ENCODE results near the gene RC3H2. TPM values are rescaled to one million over a fixed set of nuclear protein-coding genes. Genes with fewer than 3 reads are reported as not detected.
"Not testable (repeated sequence)": the region's sequence is repeated elsewhere in the genome, so short reads cannot be mapped to it uniquely, and the experiment has no call there.

RC3H2 gene
- total RNA-seq, 1 donor from 2014 or later: 35.9 TPM

DNA sequence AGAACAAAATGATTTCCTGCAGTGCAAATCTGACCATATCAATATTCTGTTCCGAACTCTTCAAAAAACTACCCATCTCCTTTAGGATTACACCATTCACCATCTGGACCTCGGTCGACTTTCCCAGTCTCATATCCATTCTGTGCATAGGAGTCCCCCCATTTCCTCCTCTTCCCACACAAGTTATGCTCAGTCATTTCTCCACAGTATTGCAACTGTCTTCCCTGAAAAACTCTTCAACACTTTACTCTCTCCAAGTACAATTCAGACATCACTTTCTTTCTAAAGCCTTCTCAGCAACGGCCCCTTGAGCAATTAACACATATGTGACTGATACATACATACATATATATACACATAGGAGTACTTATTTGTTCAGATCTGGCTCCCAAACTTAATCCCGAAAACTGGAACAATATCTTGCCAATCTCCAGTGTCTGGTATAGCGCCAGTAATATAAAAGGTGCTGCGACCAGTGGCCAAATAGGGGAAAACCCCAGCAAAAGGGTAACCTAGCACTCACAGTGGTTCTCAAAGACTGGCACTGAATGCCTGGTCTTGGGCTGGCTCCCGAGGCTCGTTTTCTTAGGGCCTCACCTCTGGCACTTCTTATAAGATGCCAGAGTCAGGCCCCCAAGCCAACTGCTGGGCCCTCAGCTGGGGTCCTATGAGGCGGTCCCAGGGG lies 25.5 kb upstream of the RC3H2 start:
- ATAC-seq (no peak), DNase-seq (no peak)
- intact Hi-C loops (cut with micrococcal nuclease): no loop called here

DNA sequence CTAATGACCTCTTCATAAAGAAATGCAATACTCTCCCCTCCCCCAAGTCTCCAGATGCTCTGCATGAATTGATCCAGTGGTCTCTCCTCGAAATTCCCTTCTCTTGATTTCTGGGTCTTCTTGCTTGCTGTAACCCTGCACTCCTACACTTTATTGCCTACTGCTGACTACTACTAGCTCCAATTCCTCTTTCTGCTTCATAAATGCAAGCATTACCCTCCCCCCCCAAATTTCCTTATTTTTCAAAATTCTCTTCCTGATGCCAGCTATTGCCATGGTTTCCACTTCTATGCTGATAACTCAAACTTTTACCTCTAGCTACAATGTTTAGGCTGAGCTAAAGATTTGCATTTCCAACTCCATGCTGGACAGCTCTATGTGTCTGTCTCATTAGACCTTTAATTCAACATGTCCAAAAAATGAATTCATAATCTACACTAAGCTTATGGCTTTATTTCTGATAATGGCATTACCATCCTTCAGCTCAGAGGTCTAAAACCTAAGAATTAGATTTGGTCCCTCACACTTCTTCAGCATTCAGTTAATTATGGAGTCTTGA lies 24.7 kb upstream of the RC3H2 start:
- ATAC-seq (no peak), DNase-seq (no peak)
- intact Hi-C loops (cut with micrococcal nuclease): no loop called here

DNA sequence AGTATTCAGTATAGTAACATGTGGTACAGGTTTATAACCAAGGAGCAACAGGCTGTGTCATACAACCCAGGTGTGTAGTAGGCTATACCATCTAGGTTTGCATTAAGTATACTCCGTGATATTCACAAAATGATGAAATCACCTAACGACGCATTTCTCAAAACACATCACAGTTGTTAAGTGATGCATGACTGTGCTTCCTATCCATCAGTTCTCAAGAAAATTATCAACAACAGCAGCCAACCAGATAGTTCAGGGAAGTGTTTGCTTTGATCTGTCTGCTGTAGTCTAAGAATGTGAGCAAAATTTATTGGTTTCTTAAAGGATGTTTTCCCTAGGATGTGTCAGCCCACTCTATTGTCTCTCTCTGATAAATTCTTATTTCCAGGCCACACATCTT lies 18.8 kb upstream of the RC3H2 start:
- ATAC-seq (no peak), DNase-seq (no peak)

DNA sequence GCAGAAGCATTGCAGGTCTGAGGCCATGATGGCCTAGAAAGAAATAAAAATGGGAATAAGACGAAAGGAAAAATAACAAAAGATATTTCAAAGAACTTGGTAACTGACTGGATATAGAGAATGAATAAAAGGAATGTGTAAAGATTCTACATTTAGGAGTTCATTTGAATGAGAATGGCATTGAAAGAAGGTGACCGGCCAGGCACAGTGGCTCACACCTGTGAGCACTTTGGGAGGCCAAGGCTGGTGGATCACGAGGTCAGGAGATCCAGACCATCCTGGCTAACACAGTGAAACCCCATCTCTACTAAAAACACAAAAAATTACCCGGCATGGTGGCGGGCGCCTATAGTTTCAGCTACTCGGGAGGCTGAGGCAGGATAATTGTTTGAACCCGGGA lies 17.6 kb upstream of the RC3H2 start:
- DNase-seq (no peak), ATAC-seq (no peak)
- intact Hi-C loops (cut with micrococcal nuclease): no loop called here

More for the DNA sequence above, 18.8 kb upstream of the RC3H2 start:
- intact Hi-C loops (cut with micrococcal nuclease): no loop called here

DNA sequence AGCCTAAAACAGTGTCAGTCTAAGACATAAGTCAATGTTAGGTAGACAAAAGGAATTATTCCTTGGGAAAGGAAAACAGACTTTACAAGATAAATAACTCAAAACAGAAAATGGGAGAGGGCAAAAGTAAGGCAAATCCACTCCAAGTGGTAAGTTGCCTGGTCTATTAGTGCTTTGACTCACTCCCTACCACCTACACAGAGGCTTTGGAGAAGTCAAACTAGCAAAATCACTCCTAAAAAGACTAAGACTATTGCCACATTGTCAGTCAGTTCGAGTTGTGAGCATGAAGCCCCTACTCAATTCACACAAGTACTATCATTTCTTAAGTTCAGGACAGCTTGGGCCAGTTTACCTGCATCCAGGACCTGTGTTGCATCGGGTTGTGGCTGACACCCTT lies 13.2 kb upstream of the RC3H2 start:
- ATAC-seq (no peak), DNase-seq (no peak)
- intact Hi-C loops (cut with micrococcal nuclease): no loop called here

DNA sequence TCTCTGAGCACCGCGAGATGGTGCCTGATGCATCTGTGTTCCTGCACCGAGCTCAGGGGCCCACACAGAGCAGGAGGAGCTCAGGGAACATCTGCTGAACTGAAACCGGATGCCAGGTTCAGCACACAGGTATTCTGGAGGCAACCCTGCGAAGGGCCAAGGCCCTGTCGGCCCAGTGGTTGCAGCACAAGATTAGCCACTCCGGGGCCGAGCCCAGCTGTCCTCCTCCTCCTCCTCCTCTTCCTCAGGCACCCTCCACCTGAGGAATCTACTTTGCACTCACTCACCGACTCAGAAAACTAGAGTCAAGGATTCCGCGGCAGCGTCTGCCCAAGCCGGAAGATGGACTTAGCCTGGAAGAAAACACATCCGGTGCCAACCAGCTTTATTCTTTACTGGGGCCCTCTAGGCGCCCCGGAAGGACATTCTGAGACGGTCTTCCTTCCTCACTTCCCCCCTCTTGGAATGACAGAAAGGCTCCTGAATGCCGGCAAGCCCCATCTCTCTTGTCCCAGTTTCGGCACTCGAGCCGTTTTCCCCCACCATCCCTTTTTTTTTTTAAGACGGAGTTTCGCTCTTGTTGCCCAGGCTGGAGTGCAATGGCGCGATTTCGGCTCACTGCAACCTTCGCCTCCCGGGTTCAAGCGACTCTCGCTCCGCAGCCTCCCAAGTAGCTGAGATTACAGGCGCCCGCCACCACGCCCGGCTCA lies 8.0 kb upstream of the RC3H2 start, which contains the start of gene ZBTB6:
Gene ZBTB6, minus strand, starts transcription at position 360 of the 710 bp plus-strand sequence. CDS start 1,251 bp downstream, outside the sequence.
- intact Hi-C loops (cut with micrococcal nuclease): no loop called here
- ATAC-seq: peak; percentile 99

DNA sequence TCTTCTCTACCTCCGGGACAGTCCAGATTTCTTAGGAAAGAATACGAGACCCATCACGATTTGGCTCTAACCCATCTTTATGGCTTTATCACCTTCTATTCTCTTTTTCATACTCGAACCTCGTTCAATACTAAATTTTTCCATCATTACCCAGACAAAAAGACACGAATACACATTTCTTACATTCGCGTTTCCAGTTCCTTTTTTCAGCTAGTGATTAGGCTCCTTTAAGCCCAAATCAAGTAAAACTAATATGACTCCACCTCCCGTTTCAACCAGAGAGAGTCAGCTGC lies 7.5 kb upstream of the RC3H2 start:
- ATAC-seq (no peak), DNase-seq (no peak)
- intact Hi-C loops (cut with micrococcal nuclease): no loop called here

More for the DNA sequence above, 8.0 kb upstream of the RC3H2 start, which contains the start of gene ZBTB6:
- peak; percentile 68 for DNase-seq

DNA sequence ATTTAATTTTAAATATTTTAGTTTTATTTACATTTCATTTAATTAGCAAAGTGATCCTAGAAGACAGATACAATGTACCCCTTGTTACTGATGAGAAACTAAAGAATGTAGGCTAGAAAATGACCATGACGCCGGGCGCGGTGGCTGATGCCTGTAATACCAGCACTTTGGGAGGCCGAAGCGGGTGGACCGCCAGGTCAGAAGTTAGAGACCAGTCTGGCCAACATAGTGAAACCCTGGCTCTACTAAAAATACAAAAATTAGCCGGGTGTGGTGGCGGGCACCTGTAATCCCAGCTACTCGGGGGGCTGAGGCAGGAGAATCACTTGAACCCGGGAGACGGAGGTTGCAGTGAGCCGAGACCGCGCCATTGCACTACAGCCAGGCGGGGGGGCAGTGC lies 963 bp upstream of the RC3H2 start:
- ATAC-seq; DNase-seq; intact Hi-C loops (cut with micrococcal nuclease): not testable (repeated sequence)

DNA sequence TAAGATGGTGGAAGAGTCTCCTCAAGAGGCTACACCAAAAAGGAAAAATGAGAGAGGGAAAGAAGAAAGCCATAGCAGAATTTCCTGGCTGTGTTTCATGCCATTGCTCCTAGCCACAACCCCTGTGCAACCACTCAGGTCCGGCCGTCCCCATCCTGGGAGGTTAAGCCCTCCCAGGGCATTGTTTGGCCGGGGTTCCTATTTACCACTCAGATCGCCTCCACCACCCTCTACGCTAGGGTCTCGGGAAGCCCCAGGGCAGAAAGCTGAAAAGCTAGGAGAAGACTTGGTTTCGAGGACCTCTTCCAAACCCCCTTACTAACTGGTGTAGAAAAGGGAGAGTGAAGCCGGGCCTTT lies 715 bp downstream of the RC3H2 start:
- intact Hi-C loops (cut with micrococcal nuclease): no loop called here

DNA sequence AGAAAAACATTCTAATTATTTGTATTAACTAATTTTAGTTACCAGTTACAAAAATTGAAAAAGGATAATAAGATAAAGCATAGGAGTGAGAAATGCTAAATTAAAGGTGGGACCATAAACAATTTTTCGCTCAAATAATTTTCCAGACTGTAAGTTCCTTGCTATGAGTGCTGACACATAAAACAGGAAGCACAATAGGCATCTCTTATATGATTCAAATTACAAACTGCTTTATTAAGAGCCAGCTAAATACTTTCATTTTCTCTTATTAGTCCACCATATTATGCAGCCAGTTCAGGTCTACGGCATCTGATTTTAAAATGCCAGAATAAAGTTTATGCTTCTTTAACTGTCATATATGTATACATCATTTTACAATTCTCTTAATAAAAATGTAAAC lies 4.4 kb downstream of the RC3H2 start:
- ATAC-seq (no peak), DNase-seq (no peak)
- intact Hi-C loops (cut with micrococcal nuclease): no loop called here

More for the DNA sequence above, 715 bp downstream of the RC3H2 start:
- ATAC-seq (peak; percentile 51), DNase-seq (no peak)

DNA sequence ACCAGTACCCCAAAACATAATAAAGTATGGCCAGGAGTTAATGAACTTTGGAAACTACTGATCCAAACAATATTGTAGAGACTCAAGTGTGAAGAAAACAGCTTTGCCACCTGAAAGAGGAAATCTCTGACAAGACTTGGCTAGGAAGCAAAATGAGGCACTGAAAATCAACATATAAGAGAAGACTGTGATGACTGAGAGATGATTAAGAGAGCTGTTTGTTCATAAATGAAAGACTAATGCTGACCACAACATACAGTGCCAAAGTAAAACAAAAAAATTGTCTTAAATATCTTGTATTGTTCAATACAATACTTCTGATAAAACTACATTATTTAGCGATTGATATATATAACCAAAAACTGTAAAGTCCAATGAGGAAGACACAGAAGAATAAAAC lies 7.2 kb downstream of the RC3H2 start:
- intact Hi-C loops (cut with micrococcal nuclease): no loop called here
- ATAC-seq: no peak
- no peak for DNase-seq

DNA sequence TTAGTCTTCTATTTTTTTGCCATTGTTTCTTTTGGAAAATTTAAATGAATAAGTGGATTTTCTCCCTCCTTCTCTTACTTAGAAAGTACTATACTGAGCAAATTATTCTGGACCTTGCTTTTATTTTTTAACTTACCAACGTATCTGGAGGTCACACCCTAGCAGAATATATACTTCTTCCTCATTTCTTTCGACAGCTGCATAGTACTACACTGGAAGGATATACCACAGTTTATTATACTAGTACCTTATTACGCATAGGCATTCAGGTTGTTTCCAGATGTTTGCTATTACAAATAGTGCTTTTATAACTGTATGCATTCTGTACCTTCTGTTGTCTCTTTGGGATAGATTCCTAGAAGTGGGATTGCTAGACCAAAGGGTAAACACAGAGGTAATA lies 16.7 kb downstream of the RC3H2 start:
- ATAC-seq (no peak), DNase-seq (no peak)
- intact Hi-C loops (cut with micrococcal nuclease): no loop called here

DNA sequence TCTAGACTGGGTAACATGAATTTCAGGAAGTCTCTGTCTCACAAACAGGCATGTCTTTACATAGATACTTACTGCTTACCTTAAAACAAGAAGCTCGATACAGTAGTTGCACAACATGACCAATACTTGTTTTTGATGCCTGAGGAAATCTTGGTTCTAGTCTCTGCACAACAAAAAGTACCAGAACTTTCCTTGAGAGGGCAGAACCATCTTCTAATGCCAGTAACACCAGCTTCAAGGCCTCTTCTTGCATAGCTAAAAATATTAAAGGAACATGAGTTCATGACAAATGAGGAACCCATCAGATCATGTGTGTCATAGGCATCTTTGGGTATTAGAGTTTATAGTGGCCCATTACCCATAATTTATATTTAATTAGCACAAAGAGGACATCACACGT lies 22.0 kb downstream of the RC3H2 start:
- intact Hi-C loops (cut with micrococcal nuclease): no loop called here
- no peak for ATAC-seq

DNA sequence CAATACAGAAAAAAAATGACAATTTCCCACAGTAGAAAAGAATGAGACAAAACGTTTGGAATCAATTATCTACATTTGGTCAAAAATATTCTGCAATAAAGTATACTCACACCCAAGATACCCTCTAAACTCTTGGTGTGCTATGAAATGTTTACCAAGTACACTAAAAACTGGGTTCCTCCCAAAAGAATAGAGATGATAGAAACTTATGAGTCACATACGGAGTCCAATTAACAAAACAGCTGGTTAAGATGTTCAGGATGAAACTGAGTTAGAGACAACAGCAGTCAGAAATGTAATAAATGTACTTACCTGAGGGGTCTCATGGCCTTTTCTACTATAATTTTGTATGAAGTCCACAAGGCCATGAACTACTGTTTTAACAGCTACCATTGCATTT lies 25.7 kb downstream of the RC3H2 start:
- ATAC-seq (no peak), DNase-seq (no peak)
- intact Hi-C loops (cut with micrococcal nuclease): no loop called here

More for the DNA sequence above, 22.0 kb downstream of the RC3H2 start:
- no peak for DNase-seq

DNA sequence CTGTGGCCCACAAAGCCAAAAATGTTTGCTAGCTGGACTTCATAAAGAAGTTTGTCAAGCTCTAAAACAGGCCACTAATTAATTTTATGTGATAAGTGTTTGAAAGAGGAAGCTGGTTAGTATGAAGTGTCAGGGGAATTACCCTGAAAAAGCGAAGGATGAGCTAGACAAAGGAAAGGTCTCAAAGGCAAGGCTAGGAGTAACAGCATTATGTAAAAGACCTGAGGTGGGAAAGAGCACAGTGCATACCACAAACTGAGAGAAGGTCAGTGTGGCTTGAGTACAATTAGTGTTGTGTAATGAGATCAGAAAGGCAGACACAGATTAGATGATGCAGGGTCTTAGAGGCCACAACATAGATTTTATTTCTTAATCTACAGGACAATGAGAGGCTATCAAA lies 29.6 kb downstream of the RC3H2 start:
- intact Hi-C loops (cut with micrococcal nuclease): no loop called here
- ATAC-seq (no peak), DNase-seq (no peak)

DNA sequence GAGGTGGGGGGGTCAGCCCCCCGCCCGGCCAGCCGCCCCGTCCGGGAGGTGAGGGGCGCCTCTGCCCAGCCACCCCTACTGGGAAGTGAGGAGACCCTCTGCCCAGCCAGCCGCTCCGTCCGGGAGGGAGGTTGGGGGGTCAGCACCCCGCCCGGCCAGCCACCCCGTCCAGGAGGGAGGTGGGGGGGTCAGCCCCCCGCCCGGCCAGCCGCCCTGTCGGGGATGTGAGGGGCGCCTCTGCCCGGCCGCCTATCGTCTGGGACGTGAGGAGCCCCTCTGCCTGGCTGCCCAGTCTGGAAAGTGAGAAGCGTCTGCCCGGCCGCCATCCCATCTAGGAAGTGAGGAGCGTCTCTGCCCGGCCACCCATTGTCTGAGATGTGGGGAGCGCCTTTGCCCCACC lies 37.9 kb downstream of the RC3H2 start:
- DNase-seq; ATAC-seq; intact Hi-C loops (cut with micrococcal nuclease): not testable (repeated sequence)

DNA sequence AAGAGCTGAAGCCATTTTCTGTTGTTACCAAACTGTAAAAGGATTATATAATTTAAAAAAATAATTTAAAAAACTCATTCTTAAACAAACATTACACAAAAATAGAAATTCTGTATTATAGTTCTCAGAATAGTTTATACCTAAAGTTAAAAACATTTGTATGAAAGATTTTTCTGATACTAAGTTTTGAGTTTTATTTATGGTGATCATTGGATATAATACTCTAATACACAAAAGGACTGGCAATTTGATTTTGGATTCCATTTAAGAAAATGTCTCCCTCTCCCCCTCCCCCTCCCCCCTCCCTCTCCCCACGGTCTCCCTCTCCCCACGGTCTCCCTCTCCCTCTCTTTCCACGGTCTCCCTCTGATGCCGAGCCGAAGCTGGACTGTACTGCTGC lies 39.1 kb downstream of the RC3H2 start:
- intact Hi-C loops (cut with micrococcal nuclease): no loop called here
- ATAC-seq: no peak
- DNase-seq: no peak

DNA sequence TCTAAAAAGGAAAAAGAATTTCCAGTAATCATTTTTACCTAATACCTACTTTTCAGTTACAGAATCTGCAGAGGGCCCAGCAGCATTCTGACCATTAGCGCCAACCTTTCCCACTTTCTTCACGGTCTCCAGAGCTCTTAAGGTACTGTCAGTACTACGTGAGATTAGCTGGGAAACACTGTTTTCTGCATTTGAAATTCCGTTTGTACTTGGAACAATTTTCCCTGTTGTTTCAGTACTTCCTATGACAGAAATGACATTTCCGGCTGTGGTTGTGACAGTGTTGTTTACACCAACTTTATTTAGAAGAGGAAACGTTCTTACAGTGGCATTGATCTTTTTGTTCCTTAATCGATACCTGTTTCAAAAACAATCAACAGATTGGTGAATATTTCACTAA lies 39.9 kb downstream of the RC3H2 start:
- no peak for DNase-seq
- intact Hi-C loops (cut with micrococcal nuclease): no loop called here
- ATAC-seq: no peak

DNA sequence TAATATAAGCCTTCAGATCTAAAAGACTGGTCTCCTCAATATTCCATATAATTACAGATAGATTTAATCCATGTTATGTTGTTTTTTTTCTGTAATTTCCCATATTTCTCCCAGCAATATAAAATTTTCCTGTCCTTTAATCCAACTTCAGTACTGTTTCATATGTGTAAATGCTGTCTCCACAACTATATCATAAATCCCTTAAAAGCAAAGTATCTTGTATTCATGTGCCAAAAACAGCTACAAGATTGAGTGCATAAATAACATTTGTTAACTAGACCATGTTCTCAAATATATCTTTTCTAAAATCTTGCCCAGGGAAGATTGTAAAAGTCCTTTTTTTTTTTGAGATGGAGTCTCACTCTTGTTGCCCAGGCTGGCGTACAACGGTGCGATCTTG lies 41.8 kb downstream of the RC3H2 start:
- intact Hi-C loops (cut with micrococcal nuclease): no loop called here
- DNase-seq (no peak), ATAC-seq (no peak)

DNA sequence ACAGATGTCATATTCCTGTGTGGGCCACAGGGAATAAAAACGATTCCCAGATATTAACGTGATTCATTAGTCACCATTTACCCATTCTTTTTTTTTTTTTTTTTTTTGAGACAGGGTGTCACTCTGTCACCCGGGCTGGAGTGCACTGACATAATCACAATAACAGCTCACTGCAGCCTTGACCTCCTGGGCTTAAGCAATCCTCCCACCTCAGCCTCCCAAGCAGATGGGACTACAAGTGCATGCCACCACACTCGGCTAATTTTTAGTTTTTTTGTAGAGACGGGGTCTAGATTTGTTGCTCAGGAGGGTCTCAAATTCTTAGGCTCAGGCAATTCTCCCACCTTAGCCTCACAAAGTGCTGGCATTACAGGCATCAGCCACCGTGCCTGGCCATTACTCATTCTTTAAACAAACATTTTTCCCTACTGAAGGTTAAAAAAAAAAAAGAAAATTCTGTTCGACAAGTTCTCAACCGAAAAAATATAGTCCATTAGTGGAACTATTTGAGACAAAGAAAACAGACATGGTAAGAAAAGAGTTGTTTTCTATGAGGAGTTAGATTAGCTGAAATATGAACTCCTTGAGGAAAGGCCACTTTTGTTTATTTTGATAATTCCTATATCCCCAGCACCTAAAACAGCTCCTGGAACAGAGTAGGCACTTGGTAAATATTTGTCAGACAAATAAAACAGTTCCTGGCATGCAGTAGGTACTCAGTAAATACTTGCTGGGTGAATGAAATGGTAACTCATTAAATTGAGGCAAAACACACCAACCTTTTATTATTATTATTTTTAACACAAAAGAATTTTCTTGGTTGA lies 44.6 kb downstream of the RC3H2 start:
- ATAC-seq: no peak
- no peak for DNase-seq
- intact Hi-C loops (cut with micrococcal nuclease): no loop called here
